ENCODE results near the gene OR2L13.

OR2L13 gene

GRCh38 chr1:248143311-248143710 lies 48.3 kb downstream of the OR2L13 start:
- no peak for DNase-seq
- TF ChIP-seq GATA1 (IDR thresholded peaks at IDR 0.05; ENCODE audit: low read depth, low read length) (no peak), POLR2A (IDR thresholded peaks at IDR 0.05; ENCODE audit: low read length) (no peak)

DNA sequence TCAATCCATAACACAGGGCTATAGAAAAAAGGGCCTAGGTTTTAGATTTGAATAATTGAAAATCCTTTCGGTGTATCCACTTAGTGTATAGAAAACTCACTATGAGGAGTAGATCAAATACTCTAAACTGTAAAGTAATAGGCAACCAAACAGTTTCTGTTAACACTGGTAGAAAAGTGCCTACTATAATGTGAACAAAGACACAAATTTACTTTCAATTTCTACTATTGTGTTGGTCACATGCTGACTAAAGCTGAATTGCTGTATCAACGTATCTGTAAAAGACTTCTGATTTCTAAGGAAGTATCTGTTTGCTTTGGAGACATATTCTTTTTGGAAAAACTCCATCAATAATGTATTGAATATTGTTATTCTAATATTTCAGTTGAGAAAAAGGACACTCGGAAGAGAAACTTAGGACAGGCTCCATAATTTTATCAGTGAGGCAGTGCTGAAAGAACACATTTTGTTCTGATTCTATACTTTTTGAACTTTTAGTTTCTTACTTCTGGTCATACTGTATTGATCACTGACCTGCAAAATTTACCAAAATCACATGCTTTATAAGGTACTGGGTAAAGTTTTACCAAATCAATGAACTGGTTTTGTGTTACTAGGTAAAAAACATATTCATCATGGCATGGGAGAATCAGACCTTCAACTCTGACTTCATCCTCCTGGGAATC lies 49.7 kb downstream of the OR2L13 start, which contains the start of gene OR2M5:
Gene OR2M5 (plus strand): TSS at position 636 of the 686 bp plus-strand sequence. CDS start 0 bp downstream, at position 636.
- no peak for TF ChIP-seq GATA1 (IDR thresholded peaks at IDR 0.05; ENCODE audit: low read depth, low read length)
- TF ChIP-seq POLR2A (IDR thresholded peaks at IDR 0.05; ENCODE audit: low read length): no peak

More for the DNA sequence above, 49.7 kb downstream of the OR2L13 start, which contains the start of gene OR2M5:
- DNase-seq: no peak
